ENCODE data around the gene CPED1.

DNA sequence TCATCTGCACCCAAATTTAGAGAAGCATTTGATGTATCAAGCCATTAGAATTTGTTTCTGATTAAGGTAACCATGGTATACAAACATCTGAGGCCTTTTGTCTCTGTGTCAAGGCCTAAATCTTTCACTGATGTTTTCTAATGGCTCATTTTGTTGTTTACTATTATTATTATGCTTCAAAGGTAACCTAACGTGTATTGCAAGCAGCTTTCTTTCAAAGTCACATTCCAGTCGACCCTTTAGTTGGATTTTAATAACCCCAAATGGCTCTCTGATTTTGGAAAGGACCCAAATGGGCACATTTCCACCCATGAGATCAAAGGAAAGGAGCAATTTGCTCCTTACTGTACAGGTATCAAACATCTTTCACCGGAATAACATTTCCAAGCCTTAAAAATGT lies 293.6 kb downstream of the CPED1 start:
- TF ChIP-seq, protein P1, sequence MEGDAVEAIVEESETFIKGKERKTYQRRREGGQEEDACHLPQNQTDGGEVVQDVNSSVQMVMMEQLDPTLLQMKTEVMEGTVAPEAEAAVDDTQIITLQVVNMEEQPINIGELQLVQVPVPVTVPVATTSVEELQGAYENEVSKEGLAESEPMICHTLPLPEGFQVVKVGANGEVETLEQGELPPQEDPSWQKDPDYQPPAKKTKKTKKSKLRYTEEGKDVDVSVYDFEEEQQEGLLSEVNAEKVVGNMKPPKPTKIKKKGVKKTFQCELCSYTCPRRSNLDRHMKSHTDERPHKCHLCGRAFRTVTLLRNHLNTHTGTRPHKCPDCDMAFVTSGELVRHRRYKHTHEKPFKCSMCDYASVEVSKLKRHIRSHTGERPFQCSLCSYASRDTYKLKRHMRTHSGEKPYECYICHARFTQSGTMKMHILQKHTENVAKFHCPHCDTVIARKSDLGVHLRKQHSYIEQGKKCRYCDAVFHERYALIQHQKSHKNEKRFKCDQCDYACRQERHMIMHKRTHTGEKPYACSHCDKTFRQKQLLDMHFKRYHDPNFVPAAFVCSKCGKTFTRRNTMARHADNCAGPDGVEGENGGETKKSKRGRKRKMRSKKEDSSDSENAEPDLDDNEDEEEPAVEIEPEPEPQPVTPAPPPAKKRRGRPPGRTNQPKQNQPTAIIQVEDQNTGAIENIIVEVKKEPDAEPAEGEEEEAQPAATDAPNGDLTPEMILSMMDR (conservative IDR thresholded peaks at IDR 0.05; ENCODE audit: low read depth, low read length), result no peak
- TF ChIP-seq EZH2phosphoT487 (IDR thresholded peaks at IDR 0.05; ENCODE audit: borderline replicate concordance, low read length) (no peak), EZH2 (IDR thresholded peaks at IDR 0.05; ENCODE audit: low read length, unreplicated experiment) (no peak)

All from PC-3 (cell line).